Caki2 (cell line): ENCODE results near the gene NUP188. TPM values are rescaled to one million over a fixed set of nuclear protein-coding genes. Genes with fewer than 3 reads are reported as not detected.
"Not testable (repeated sequence)": the region's sequence is repeated elsewhere in the genome, so short reads cannot be mapped to it uniquely, and the experiment has no call there.

Experiments
- DNase-seq: peaks from one replicate; pipeline ENCODE4 v3.0.0-alpha.2; 2015; ENCODE audit warnings: low read depth
- in situ Hi-C: cut with HindIII; loops from 2 replicates; pipeline ENCODE4 v1.10.0; 2016; ENCODE audit warnings: low sequenced_read_pairs, low pct_unique_long_range_greater_than_20kb, mixed read lengths
- total RNA-seq: library from RNA; depleted of rRNA; stranded (reverse); fragments of >200 nt; shearing (Covaris generic); gene quantifications from 2 replicates; pipeline ENCODE4 v1.2.3, GENCODE V29; 2014; ENCODE audit warnings: low replicate concordance

The NUP188 gene
- total RNA-seq, 1 experiment from 2014 or later: 22.3 TPM

DNA sequence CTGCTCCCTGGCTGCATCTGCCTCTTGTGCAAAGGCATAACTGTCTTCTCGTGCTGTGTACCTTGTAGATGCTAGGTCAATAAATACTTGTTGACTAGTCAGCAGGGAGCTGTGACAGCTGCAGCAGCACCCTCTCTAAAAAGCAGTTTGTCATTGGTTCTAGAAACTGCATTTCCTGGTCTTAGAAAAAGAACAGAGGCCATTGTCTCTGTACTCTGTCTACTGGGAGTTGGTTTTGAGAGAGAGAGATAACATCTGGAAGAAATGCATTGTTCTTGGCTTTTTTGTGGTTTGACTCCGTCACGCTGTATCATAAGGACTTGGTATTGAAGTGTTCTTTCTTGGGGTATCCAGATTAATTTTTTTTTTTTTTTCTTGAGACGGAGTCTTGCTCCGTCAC, 48.3 kb downstream of the NUP188 start:
- DNase-seq: no peak
- in situ Hi-C loops: no loop called here

DNA sequence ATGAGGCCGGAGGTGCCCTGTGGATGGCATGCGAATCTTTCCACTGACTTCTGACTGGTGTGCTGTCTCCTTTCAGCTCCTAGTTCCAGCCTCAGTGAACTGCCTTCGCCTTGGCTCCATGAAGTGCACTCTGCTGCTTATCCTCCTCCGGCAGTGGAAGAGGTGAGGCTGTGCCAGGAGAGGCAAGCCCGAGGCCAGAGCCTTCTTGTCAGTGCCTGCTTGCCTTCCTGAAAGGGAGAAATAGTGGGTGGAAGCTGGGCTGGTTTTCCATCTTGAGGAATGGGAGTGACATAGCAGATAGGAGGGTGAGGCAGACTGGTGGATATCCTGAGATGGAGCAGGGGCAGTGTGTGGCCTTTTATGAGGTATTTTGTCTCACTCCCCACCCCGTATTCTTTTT, 51.0 kb downstream of the NUP188 start:
- in situ Hi-C loops: no loop called here
- DNase-seq: no peak

DNA sequence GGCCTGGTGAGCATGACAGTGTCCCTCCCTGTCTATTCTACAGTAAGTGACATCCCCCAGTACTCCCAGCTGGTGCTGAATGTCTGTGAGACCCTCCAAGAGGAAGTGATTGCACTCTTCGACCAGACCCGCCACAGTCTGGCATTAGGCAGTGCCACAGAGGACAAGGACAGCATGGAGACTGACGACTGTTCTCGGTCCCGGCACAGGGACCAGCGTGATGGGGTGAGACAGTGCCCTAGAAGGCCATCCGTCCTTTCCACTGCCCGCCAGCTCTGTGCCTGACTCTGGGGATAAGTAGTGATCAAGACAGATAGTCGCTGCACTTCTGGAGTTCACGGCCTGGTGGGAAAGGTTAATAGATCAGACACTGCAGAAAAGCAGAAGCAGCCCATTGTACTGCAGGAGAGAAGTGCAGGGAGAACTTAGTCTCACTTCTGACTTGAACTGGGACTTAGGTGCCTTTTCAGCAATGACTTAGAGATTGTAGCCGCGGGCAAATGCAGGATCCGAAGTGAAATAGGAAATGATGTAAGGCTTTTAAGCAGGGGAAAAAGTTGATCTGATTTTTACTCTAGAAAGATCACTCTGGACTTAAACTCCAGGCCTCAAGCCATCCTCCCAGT, 52.2 kb downstream of the NUP188 start:
- DNase-seq: no peak
- in situ Hi-C loops: no loop called here

DNA sequence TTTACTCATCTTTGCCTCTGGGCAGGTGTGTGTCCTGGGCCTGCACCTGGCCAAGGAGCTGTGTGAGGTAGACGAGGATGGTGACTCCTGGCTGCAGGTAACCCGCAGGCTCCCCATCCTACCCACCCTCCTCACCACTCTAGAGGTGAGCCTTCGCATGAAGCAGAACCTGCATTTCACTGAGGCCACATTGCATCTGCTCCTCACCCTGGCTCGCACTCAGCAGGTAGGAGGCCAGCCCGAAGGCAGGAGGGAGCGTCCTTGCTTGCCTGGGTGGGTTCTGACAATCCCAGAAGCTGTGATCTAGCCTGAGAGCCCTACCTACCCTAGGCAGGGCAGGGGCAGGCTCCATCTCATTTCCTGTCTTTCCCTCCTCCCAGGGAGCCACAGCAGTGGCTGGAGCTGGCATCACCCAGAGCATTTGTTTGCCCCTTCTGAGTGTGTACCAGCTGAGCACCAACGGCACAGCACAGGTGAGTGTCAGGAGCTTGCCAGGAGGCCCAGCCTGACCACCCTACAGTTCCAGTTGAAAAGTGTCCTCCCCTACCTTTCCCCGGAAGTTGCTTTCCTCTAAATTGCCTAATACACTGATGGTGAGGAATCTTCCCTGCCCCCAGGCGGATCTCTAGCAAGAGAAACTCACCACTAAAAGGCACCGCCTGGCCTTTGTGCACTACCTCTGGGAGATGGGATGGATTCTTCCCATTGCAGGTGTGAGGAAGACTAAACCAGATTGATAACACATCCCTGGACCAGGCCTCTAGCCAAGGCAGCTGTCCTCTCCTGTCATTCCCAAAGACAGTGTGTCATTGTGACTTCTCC, 54.2 kb downstream of the NUP188 start:
- DNase-seq: no peak
- in situ Hi-C loops: no loop called here

DNA sequence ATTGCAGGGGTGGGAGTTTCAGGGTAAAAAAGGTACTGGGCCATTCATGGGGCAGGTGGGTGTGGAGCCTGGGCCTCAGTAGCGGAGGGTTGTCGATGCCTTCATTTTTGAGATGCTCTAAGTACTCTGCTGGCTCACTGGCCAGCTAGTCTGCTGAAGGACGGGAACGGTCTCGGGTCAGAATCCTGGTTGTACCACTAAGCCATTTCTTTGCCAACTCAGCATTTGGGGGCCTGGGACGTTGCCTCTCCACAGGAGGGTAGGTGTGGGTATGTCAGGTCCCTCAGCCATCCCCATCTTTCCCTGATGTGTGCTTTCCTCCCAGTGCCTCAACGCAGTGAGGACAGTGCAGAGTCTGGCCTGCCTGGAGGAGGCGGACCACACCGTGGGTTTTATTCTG, 55.5 kb downstream of the NUP188 start:
- in situ Hi-C loops: no loop called here
- no peak for DNase-seq

DNA sequence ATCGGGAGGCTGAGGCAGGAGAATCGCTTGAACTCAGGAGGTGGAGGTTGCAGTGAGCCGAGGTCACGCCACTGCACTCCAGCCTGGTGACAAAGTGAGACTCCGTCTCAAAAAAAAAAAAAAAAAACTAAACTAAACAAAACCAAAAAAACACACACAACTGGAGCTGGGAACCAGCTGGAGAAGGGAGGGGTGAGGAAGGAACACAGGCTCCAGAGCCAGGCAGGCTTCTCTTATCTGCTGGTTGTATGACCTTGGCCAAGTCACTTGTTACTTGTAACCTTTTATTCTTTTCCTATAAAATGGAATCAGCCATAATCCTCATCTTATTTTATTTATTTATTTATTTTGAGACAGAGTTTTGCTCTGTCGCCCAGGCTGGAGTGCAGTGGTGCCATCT, 56.7 kb downstream of the NUP188 start:
- in situ Hi-C loops: not testable (repeated sequence)

DNA sequence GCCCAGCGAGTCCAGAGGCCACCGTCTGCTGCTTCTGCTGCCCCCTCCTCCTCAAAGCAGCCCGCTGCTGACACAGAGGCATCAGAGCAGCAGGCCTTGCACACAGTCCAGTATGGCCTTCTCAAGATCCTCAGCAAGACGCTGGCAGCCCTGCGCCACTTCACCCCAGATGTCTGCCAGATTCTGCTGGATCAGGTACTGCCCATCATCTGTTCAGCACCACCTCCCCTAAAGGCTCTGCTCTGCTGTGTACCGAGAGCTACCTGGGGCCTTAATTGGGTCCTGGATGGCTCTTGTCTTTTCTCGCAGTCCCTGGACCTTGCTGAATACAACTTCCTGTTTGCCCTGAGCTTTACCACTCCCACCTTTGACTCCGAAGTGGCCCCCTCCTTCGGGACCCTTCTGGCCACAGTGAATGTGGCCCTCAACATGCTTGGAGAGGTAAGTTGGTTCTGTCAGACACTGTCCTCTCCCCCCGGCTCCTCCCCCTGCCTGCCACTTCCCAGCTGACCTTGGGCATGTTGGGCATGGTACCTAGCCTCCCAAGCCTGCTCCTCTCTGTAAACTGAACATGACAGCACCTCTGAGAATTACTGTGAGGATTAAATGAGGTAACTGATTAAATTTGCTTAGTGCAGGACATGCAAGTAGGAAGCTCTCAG, 58.0 kb downstream of the NUP188 start:
- in situ Hi-C loops: no loop called here
- DNase-seq: no peak

More for the DNA sequence above, 56.7 kb downstream of the NUP188 start:
- DNase-seq: not testable (repeated sequence)

DNA sequence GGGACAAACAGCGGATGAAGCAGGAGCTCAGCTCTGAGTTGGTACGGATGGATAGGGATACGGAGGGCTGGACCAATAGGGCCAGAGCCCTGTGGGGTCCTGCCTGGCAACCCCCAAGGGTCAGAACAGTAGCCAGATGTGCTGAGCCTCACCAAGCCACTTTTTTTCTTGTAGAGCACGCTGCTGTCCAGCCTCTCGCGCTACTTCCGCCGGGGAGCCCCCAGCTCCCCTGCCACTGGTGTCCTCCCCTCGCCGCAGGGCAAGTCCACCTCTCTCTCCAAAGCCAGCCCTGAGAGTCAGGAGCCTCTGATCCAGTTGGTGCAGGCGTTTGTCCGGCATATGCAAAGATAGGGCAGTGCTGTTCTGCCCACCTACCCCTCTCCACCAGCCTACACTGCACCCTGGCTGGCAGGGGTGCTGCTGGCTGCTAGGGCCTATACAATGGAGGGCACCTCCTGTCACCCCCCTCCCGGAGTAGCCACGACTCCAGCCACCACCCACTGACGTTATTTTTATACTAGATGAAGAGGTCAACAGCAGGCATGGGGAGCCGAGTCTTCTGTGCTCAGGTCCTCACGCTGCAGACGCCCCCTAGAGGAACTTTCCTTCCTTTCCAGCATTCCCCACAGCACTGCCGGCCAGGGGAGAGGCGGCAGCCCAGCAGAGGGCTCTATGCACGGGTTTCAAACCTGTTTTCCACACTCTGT, 59.0 kb downstream of the NUP188 start:
- in situ Hi-C loops: no loop called here
- DNase-seq: peak; percentile 62

DNA sequence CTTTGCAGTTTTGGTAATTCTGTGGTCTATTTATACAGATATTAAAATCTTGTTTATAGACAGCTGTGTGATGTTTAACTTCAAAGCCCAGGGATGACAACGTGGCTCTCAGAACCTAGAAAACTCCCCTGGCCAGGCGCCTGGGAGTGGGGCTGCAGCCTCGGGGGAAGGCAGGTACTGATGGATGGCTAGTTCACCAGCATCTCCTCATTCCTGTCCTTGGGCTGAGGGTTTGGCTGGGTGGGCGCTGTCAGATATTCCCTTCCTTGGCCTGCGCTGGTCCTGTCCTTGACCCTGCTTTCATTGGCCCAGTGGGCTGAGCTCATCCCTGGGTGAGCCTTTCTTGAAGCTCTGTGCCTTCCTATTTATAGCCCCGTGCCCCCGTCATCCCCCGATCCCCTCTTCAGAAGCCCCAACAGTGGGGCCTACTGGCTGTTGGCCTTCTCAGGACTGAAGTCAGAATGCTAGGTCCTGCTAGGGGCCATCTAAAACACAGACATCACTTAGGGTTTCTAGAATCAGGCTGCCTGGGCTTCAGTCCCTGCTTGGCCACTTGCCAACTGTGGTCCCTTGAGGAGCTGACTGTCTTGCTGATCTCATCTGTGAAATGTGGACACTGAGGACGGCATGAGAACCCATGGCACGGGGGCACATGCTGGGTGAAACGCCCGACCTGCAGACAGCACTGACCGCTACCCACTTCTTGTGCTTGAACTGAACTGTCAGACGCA, 59.7 kb downstream of the NUP188 start:
- no peak for DNase-seq
- in situ Hi-C loops: no loop called here

DNA sequence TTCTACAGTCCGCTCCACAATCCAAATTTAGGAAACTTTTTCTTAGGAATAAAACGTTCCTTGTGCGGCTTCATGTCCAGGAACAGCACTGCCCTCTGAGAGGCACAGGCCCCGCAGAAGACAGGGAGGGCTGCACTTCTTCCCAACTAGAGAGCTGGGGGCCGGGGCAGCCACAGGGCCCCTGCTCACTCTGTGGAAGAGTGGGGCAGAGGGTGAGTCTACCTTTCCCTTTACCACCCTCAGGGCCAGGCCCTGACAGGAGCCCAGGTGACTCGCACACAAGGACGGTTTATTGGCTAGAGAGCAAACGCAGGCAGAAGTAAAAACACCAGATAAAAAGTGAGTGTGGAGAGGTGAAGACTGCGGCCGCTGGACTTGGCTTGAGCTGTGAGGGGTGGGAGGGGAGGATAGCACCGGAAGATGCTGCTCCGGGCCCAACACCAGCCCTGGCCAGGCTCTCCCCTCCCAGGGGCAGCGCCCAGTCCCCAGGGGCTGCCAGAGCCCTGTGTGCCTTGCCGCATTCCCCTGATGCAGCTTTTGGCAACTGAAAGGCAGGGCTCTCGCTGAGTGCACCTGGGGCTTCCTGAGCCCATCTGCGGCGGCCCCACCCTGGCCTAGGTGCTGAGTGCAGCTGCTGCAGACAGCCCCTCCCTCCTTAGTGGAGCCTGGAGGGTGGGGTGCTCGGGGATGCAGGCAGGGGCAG, 60.4 kb downstream of the NUP188 start:
- no peak for DNase-seq
- in situ Hi-C loops: no loop called here

DNA sequence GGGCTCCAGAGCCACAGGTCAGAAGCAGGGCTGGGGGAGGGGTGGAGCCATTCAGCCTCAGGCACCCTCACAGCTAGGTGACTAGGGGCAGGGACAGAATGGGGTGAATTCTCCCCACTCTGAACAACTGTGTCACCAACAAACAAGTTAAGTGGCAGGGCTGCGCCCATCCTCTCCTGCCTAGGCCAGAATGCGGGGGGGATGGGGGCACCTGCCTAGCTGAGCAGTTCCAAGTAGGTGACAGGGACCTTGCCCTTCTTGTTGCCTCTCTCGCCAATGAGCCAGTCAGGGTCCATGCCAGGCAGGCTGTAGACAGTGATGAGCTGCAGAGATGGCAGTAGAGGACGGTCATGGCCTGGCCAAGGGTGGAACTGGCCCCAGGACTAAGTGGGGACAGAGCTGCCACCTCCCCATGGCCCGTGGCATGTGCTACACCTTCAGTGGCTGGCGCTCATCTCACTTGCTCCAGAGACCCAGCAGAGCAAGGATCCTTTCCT, 61.0 kb downstream of the NUP188 start:
- DNase-seq: no peak
- in situ Hi-C loops: no loop called here

DNA sequence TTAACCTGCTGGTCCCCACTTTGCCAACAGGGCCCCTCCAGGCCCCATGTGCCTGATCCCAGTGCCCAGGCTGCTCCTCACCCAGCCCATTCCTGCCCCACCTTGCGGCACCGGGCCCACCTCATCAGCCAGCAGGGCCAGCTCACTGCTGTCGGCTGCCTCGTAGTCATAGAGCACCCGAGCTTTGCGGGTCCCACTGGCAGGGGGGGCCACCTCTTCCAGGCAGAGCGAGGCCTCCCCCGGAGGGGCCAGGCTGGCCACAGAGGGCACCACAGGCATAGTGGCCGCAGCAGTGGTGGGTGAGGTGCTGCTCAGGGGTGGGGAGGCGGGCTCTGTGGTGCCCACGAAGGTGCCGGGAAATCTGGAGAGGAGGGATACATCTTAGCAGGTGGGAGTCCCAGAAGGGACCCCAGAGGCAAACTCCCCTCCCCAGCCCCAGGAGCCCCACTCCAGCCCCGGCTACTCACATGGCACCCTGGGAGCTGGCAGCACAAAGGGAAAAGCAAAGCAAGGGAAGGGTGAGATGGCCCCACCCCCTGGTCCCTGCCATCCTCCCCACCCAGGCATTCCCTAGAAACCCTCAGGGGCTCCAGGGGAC, 61.6 kb downstream of the NUP188 start:
- in situ Hi-C loops: no loop called here
- no peak for DNase-seq

DNA sequence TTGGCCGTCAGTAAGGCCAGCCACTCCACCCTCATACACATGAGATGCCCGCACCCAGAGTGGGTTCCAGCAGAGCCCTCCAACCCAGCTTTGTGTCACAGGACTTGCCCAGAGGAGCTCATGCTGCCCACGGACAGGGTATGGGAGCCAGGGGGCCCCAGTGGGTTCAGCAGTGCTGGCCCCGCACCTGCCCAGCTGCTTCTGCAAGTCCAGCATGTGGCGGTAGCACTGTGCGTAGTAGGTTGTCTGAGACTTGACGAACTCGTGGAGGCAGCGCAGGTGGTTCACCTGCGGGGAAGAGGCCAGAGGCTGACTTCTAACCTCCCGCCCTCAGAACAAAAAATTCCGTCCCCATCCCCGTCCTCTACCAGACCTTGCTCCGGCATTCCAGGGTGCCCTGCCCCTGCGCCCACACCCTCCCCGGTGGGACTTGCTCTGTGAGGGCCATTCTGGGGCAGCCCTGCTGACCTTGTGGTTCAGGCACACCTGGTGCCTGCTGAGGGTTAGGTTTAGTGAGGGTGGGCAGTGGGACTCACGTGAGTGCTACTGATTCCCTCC, 62.2 kb downstream of the NUP188 start:
- in situ Hi-C loops: no loop called here
- DNase-seq: no peak

DNA sequence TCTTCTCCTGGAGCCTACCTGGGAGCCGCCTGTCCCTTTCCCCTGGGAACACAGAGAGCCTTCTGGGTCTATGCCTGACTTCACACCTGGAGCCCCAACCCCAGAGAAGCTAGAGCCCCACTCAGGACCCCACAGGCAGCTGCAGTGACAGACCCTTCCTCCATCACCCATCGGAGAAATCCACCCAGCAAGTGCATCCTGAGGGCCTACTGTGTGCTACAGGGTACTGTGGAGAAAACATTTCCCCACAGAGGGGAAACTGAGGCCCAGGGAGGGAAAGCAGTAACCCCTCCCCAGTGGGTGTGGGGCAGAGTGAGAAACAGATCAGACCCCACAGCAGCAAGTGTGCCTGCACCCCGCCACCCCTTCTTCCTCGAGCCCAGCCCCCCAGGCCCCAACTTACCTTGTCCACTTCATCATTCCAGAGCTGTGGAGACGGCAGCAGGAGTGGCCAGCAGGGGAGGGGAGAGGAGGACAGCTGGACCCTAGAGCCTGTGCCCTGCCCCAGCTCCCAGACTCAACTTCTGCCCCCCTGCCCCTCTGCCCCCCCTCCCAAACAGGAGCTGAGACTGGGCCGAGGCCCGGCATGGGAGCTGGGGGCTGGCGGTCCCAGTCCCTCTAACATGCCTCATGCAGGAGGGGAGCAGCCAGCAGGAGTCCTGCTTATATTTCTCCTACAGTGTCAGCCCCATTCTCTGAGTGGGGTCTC, 62.9 kb downstream of the NUP188 start:
- DNase-seq: no peak
- in situ Hi-C loops: no loop called here

DNA sequence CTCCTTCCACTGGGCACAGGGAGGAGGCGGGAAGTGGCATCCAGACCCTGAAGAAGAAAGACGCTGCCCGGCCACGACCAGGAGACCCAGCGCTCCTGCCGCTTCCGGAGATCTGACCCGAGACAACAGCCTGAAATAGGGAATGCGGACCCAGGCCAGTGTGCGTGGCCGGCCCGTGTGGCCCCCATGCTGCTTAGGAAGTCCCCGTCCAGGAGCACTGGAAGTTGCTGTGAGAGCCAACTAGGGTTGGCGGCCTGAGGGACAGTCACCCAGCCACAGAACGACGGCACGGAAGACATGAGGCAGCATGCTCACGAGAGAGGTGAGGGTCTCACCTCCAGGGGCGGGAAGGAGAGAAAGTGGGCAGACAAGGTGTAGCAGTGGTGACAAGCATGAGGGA, 63.7 kb downstream of the NUP188 start:
- in situ Hi-C loops: no loop called here
- no peak for DNase-seq

DNA sequence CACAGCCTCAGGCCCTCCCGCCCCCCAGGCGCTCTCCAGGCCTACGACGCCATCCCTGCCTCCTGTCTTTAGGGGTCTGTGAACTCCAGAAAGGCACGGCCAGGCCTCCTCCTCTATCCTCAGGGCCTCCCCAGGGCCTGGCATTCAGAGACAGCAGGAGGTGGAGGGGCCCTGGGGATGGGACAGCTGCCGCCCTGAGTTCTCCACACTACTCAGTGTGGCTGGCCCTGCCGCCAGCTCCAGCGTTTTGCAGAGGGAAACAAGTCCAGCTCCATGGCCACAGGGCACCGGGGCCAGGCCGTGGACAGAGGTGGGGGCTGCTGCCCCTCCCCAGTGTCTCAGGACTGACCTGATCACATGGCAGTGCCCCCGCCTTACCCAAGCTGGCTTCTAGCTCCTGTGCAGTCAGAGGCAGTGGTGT, 64.3 kb downstream of the NUP188 start:
- in situ Hi-C loops: no loop called here
- DNase-seq: no peak
